ENCODE measurements around the gene PAX8. TPM values are rescaled to one million over a fixed set of nuclear protein-coding genes. Genes with fewer than 3 reads are reported as not detected.
"Not testable (repeated sequence)": the region's sequence is repeated elsewhere in the genome, so short reads cannot be mapped to it uniquely, and the experiment has no call there.

PAX8 gene
- total and polyA plus RNA-seq, 10 donors = 0.06 to 2.8 (median 1.0) TPM

DNA sequence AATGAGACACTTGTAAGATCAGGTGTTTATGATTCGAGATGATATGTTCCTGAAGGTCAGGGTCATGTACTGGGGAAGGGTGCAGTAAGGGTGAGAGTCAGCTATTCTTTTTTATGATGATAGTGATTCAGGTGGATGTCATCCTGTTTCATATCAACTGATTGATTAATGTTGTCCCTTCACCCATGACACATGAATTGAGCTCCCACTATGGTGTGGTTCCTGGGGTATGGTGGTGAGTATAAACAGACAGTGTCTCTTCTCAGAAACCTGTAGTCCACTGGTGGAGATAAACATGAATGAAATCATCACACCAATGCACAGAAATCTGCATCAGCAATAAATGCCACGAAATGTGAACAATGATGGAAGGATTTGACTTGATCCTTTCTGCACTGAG is 37.4 kb upstream of the PAX8 start:
- Histone ChIP-seq H3K4me1 (no peaks in the 10 kb centered on the region), H3K9me3 (no peaks in the 10 kb centered on the region), H3K27me3 (replicated peaks in 1 of 7) (peaks cover 0 to 7% (median 0%) of the 10 kb centered on the region in 7 donors), H3K36me3 (no peaks in the 10 kb centered on the region), H3K4me3 (no peak overlapping the region), H3K27ac (no peak overlapping the region)
- DNase-seq = no peak
- intact Hi-C loops (cut with DNase I; ENCODE audit: low total_unique reads) = no loop called here
- no peak for TF ChIP-seq POLR2A (IDR thresholded peaks at IDR 0.05)
- TF ChIP-seq, protein P1, sequence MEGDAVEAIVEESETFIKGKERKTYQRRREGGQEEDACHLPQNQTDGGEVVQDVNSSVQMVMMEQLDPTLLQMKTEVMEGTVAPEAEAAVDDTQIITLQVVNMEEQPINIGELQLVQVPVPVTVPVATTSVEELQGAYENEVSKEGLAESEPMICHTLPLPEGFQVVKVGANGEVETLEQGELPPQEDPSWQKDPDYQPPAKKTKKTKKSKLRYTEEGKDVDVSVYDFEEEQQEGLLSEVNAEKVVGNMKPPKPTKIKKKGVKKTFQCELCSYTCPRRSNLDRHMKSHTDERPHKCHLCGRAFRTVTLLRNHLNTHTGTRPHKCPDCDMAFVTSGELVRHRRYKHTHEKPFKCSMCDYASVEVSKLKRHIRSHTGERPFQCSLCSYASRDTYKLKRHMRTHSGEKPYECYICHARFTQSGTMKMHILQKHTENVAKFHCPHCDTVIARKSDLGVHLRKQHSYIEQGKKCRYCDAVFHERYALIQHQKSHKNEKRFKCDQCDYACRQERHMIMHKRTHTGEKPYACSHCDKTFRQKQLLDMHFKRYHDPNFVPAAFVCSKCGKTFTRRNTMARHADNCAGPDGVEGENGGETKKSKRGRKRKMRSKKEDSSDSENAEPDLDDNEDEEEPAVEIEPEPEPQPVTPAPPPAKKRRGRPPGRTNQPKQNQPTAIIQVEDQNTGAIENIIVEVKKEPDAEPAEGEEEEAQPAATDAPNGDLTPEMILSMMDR (IDR thresholded peaks at IDR 0.05 in 8 of 11, conservative IDR thresholded peaks at IDR 0.05 in 3 of 11) = no peak
- no peak for TF ChIP-seq POLR2AphosphoS5 (IDR thresholded peaks at IDR 0.05)
- 55 to 69% (median 58%) methylated on average over 2 of the region's 2 CpGs for WGBS, 5 donors

DNA sequence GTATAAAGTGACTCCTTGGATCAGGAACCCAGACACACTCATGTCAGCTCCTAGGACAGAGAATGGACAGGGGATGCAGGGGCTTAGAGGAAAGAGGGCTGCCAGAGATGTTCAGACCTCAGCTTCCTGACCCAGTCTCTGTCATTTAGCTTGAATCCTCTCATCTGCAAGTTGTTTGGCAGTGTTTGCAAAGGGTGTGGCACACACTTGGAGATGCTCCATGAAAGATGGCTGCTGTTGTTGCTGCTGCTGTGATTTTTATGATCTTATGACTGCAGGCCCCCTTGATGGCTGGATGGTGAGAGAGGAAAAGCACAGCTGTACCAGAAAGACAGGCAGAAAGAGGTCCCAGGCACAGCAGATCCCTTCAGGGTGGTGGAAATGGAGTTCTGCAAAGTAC is 35.9 kb upstream of the PAX8 start:
- H3K4me3 ChIP-seq; H3K4me1 ChIP-seq; DNase-seq; H3K27me3 ChIP-seq (replicated peaks in 1 of 7); H3K9me3 ChIP-seq; H3K36me3 ChIP-seq; H3K27ac ChIP-seq; intact Hi-C loops (cut with DNase I; ENCODE audit: low total_unique reads): not testable (repeated sequence)

DNA sequence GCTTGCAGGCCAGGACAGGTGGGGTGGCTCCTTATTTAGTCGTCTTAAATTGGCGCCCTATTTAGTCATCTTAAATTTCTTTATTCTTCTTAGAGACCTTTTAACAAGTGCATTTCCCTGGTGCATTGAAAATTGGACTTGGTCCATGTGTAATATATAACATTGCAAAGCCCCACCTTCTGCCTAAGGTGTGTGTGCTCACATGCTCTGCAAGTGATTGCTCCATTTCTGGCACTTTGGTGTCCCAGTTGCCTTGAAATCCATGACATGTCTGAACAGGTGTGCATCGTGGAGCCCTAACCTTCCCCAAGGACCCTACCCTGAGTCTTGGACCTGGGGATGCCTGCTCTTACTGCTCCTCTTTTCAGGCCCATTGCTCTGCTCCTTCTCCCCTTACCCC is 35.5 kb upstream of the PAX8 start:
- intact Hi-C loops (cut with DNase I; ENCODE audit: low total_unique reads); H3K27ac ChIP-seq; DNase-seq; H3K4me1 ChIP-seq; H3K27me3 ChIP-seq (replicated peaks in 1 of 7); H3K36me3 ChIP-seq; H3K4me3 ChIP-seq; H3K9me3 ChIP-seq: not testable (repeated sequence)
- WGBS, 5 donors = 83 to 92% (median 84%) methylated on average over 3 of the region's 3 CpGs

GRCh38 chr2:113311781-113312180 is 33.1 kb upstream of the PAX8 start:
- H3K36me3 ChIP-seq; H3K4me1 ChIP-seq; H3K4me3 ChIP-seq; intact Hi-C loops (cut with DNase I; ENCODE audit: low total_unique reads); H3K27me3 ChIP-seq (replicated peaks in 1 of 7); DNase-seq; H3K27ac ChIP-seq; H3K9me3 ChIP-seq: not testable (repeated sequence)
- 69 to 92% (median 76%) methylated on average over 1 of the region's 1 CpG for WGBS, 5 donors

DNA sequence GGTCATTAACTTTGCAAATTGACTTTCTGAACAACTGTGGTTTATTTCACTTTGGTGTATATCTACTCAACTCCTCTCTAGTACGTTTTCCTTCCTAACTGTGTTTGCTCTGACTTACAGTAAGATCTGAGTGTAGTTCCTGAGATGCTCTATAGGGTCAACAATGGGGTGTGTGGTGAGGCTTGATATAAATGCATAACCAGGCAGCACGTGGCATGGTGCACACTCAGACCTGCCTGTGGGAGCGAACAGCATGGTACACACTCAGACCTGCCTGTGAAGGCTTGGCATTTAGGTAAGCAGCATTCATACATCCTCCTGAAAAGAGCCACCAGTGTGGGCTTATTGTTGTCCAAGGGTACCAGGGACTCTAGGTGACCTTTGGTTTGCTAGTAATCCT is 32.5 kb upstream of the PAX8 start:
- H3K27ac ChIP-seq; H3K4me3 ChIP-seq; H3K9me3 ChIP-seq; H3K36me3 ChIP-seq; intact Hi-C loops (cut with DNase I; ENCODE audit: low total_unique reads); H3K4me1 ChIP-seq; H3K27me3 ChIP-seq (replicated peaks in 1 of 7); DNase-seq: not testable (repeated sequence)
- WGBS, 5 donors = 68 to 78% (median 76%) methylated on average over 3 of the region's 3 CpGs

DNA sequence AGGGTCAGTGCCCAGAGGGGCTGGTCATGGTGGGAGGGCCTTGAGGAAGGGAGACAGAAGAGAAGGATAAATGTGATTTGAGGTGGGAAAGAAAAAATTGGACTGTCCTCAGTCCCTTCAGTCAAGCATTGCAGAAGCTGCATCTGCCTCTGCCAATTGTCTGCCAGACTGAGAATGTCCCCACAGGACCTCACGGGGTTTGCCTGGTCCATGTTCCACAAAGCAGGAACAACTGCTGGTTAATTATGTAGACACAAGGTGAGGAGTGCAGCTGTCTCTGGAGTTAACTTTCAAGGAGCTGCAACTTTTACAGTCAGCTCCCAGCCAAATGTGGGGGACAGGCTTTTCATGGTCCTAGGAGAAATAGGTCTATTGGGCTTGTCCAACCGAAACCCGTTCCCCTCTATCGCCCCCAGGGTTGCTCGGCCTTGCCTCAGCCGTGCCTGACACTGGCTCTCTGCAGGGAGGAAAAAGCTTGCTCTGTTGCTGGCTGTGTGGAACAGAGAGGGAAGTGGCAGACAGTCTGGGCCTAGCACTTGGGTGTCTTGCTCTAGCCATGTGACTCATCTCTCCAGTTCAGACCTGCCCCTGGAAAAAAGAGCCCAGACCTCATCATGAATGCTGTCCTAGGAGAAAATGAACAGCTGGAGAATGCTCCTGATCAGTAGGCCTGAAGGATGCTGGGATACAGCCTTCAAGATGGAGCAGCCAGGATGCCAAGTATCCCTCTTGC is 31.1 kb upstream of the PAX8 start:
- intact Hi-C loops (cut with DNase I; ENCODE audit: low total_unique reads) = no loop called here

GRCh38 chr2:113308784-113309183 is 30.1 kb upstream of the PAX8 start:
- H3K36me3 ChIP-seq; H3K27me3 ChIP-seq (replicated peaks in 1 of 7); intact Hi-C loops (cut with DNase I; ENCODE audit: low total_unique reads); H3K4me3 ChIP-seq; DNase-seq; H3K27ac ChIP-seq; H3K4me1 ChIP-seq; H3K9me3 ChIP-seq: not testable (repeated sequence)

More for the DNA sequence above, 31.1 kb upstream of the PAX8 start:
- Histone ChIP-seq H3K27ac (no peak overlapping the region), H3K9me3 (no peaks in the 10 kb centered on the region), H3K27me3 (replicated peaks in 1 of 7) (peaks cover 0 to 6% (median 0%) of the 10 kb centered on the region in 7 donors), H3K36me3 (no peaks in the 10 kb centered on the region), H3K4me1 (no peaks in the 10 kb centered on the region), H3K4me3 (no peak overlapping the region)
- WGBS, 5 donors = 83 to 93% (median 89%) methylated on average over 3 to 6 of the region's 6 CpGs
- no peak for DNase-seq
- TF ChIP-seq, protein P1 (IDR thresholded peaks at IDR 0.05 in 8 of 11, conservative IDR thresholded peaks at IDR 0.05 in 3 of 11) = no peak
- TF ChIP-seq POLR2A (IDR thresholded peaks at IDR 0.05) = no peak
- no peak for TF ChIP-seq POLR2AphosphoS5 (IDR thresholded peaks at IDR 0.05)

DNA sequence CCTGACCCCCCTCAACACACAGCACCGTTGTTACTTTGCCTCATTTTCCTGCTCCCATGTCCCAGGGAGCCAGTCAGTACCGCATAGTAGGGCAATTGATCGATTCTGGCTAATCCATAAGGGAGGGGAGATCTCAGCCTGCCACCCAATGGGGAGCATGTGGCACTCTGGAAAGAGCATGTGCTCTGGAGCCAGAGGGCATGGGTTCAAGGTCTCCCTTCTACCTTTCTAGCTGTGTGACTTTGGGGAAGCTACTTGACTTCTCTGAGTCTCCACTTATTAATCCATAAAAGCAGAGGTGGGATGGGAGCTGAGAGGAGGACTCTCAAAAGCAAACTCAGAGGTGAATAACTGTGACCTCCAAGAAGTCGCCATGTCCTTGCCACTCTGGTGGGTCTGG is 27.5 kb upstream of the PAX8 start:
- H3K27ac ChIP-seq; DNase-seq; H3K27me3 ChIP-seq (replicated peaks in 1 of 7); H3K9me3 ChIP-seq; H3K4me3 ChIP-seq; intact Hi-C loops (cut with DNase I; ENCODE audit: low total_unique reads); H3K4me1 ChIP-seq; H3K36me3 ChIP-seq: not testable (repeated sequence)
- 49 to 84% (median 73%) methylated on average over 2 to 4 of the region's 4 CpGs for WGBS, 5 donors

- H3K4me3 ChIP-seq; H3K27ac ChIP-seq; intact Hi-C loops (cut with DNase I; ENCODE audit: low total_unique reads); H3K9me3 ChIP-seq; H3K4me1 ChIP-seq; H3K36me3 ChIP-seq; H3K27me3 ChIP-seq (replicated peaks in 1 of 7); DNase-seq: not testable (repeated sequence)
- WGBS, 5 donors = 44 to 60% (median 57%) methylated on average over 14 to 15 of the region's 15 CpGs
Observed at GRCh38 chr2:113305749-113306148, 27.0 kb upstream of the PAX8 start.
